Daoy (cell line): ENCODE results near the gene IL22RA1. TPM values are rescaled to one million over a fixed set of nuclear protein-coding genes. Genes with fewer than 3 reads are reported as not detected.

Experiments
- DNase-seq: peaks from one replicate; pipeline ENCODE4 v3.0.0-alpha.2; 2015; ENCODE audit warnings: low read depth
- total RNA-seq: library from RNA; depleted of rRNA; stranded (reverse); fragments of >200 nt; shearing (Covaris generic); gene quantifications from 2 replicates; pipeline ENCODE4 v1.2.3, GENCODE V29; 2014

IL22RA1 gene
- total RNA-seq, 1 experiment from 2014 or later, result not detected

GRCh38 chr1:24165500-24165899, 22.6 kb upstream of the IL22RA1 start:
- no peak for DNase-seq

GRCh38 chr1:24164004-24164403, 21.1 kb upstream of the IL22RA1 start:
- DNase-seq, result no peak

GRCh38 chr1:24162201-24162600, 19.3 kb upstream of the IL22RA1 start:
- no peak for DNase-seq

GRCh38 chr1:24161270-24161669, 18.3 kb upstream of the IL22RA1 start:
- DNase-seq, result no peak

GRCh38 chr1:24159366-24159765, 16.4 kb upstream of the IL22RA1 start:
- no peak for DNase-seq

- peak; percentile 27 for DNase-seq
Measured at GRCh38 chr1:24157918-24158481, 15.1 kb upstream of the IL22RA1 start.

GRCh38 chr1:24156542-24157260, 13.8 kb upstream of the IL22RA1 start:
- no peak for DNase-seq

GRCh38 chr1:24155011-24155782, 12.3 kb upstream of the IL22RA1 start:
- peak; percentile 63 for DNase-seq

GRCh38 chr1:24154215-24154614, 11.3 kb upstream of the IL22RA1 start:
- DNase-seq, result no peak

GRCh38 chr1:24152631-24153494, 9.9 kb upstream of the IL22RA1 start:
- no peak for DNase-seq

- no peak for DNase-seq
Measured at GRCh38 chr1:24151175-24151533, 8.2 kb upstream of the IL22RA1 start.

GRCh38 chr1:24150234-24151174, 7.6 kb upstream of the IL22RA1 start:
- DNase-seq, result peak; percentile 92

- peak; percentile 91 for DNase-seq
Measured at GRCh38 chr1:24149866-24150233, 6.9 kb upstream of the IL22RA1 start.

- DNase-seq, result no peak
Measured at GRCh38 chr1:24147816-24148215, 4.9 kb upstream of the IL22RA1 start.

- DNase-seq, result no peak
Measured at GRCh38 chr1:24147194-24147593, 4.3 kb upstream of the IL22RA1 start.

GRCh38 chr1:24141311-24141997, 1.5 kb downstream of the IL22RA1 start:
- DNase-seq, result no peak

GRCh38 chr1:24140741-24141181, 2.2 kb downstream of the IL22RA1 start:
- no peak for DNase-seq

GRCh38 chr1:24139841-24140425, 3.0 kb downstream of the IL22RA1 start:
- no peak for DNase-seq

- no peak for DNase-seq
Measured at GRCh38 chr1:24139222-24139489, 3.8 kb downstream of the IL22RA1 start.
